ENCODE results near the gene SEC14L2. TPM values are rescaled to one million over a fixed set of nuclear protein-coding genes. Genes with fewer than 3 reads are reported as not detected.
"Not testable (repeated sequence)": the region's sequence is repeated elsewhere in the genome, so short reads cannot be mapped to it uniquely, and the experiment has no call there.

Gene SEC14L2
- total and polyA plus RNA-seq, 4 donors: 6.1 to 10.3 (median 8.0) TPM

DNA sequence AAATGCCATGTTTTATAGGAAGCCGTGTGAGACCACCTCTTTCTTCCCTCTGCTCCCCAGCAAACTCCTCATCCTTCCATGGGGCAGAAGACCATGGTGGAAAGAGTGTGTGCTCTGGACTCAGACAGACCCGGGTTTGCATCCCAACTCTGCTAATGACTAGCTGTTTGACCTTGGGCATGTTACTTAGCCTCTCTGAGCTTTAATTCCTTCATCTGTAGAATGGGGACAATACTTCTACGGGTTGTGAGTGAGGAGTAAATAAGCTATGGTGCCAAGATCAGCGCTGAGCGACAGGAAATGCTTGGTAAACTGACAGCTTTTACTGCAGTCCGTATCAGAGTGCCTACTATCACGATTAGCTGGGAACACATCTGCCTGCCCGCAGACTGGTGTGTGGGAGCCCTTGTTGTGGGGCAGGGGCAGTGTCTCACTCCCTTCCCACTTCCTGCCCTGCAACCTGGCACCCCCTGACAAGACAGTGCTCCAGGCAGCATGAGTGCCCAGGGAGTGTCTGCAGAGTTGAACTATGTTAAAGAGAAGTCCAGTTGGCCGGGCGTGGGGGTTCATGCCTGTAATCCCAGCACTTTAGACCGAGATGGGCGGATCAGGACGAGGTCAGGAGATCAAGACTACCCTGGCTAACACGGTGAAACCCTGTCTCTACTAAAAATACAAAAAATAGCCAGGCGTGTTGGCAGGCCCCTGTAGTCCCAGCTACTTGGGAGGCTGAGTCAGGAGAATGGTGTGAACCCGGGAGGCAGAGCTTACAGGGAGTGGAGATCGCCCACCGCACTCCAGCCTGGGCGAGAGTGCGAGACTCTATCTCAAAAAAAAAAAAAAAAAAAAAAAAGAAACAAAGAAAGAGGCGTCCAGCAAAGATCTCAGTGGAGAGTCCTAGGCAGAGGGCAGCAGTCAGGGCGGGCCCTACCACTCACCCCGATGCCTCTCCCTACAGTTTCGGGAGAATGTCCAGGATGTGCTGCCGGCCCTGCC, 2.2 kb downstream of the SEC14L2 start:
- DNase-seq (no peak), ATAC-seq (ENCODE audit: insufficient read depth, low FRiP score) (no peak)
- peaks cover 0 to 17% (median 2%) of the 10 kb centered on the region in 5 donors for H3K4me1 ChIP-seq (ENCODE audit: control insufficient read depth in 5 of 5, insufficient read depth in 5 of 5, low read length in 5 of 5)
- H3K9me3 ChIP-seq (ENCODE audit: control insufficient read depth in 4 of 4, insufficient read depth in 3 of 4, low read length in 3 of 4): no peaks in the 10 kb centered on the region
- peaks cover 0 to 3% (median 0%) of the 10 kb centered on the region in 3 donors for H3K27me3 ChIP-seq (ENCODE audit: control insufficient read depth in 3 of 3, insufficient read depth in 3 of 3, low read length in 2 of 3)
- WGBS, 2 donors: 62 to 72% methylated on average over 24 to 25 of the region's 25 CpGs
- H3K4me3 ChIP-seq: no peak overlapping the region
- H3K27ac ChIP-seq (ENCODE audit: low read depth in 1 of 2, low read length in 1 of 2): peak overlapping the region in 1 of 2 donors; percentile 20
- H3K36me3 ChIP-seq (ENCODE audit: control insufficient read depth in 4 of 4, insufficient read depth in 4 of 4, low read length in 4 of 4): no peaks in the 10 kb centered on the region
- TF ChIP-seq, protein P1, sequence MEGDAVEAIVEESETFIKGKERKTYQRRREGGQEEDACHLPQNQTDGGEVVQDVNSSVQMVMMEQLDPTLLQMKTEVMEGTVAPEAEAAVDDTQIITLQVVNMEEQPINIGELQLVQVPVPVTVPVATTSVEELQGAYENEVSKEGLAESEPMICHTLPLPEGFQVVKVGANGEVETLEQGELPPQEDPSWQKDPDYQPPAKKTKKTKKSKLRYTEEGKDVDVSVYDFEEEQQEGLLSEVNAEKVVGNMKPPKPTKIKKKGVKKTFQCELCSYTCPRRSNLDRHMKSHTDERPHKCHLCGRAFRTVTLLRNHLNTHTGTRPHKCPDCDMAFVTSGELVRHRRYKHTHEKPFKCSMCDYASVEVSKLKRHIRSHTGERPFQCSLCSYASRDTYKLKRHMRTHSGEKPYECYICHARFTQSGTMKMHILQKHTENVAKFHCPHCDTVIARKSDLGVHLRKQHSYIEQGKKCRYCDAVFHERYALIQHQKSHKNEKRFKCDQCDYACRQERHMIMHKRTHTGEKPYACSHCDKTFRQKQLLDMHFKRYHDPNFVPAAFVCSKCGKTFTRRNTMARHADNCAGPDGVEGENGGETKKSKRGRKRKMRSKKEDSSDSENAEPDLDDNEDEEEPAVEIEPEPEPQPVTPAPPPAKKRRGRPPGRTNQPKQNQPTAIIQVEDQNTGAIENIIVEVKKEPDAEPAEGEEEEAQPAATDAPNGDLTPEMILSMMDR (IDR thresholded peaks at IDR 0.05; ENCODE audit: control extremely low read depth, extremely low read depth): no peak
- H3K9ac ChIP-seq (ENCODE audit: insufficient read depth in 1 of 2, low read length in 2 of 2): no peak overlapping the region

DNA sequence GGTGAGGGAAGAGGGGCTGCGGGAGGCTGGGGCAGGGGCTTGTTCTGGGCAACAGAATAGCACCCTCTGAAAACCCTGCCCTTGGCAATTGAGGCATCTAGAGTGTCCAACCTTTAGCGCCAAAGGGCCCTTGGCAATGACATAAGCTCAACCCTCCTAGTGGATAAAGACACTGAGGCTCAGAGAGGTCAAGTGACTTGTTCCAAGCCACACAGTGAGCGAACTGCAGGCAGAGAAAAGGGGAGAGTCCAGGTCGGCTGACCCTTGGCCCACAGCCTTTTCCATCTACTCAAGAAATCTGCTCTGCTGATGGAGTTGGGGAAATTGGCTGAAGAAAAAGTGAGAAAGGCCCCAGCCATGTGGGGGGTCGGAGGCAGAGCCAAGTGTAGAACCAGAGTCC, 2.9 kb downstream of the SEC14L2 start:
- 91 to 94% methylated on average over 5 of the region's 5 CpGs for WGBS, 2 donors
- no peak for DNase-seq
- TF ChIP-seq, protein P1 (IDR thresholded peaks at IDR 0.05; ENCODE audit: control extremely low read depth, extremely low read depth): no peak
- ATAC-seq (ENCODE audit: insufficient read depth, low FRiP score): no peak
- Histone ChIP-seq H3K9ac (ENCODE audit: insufficient read depth in 1 of 2, low read length in 2 of 2) (no peak overlapping the region), H3K4me3 (no peak overlapping the region), H3K9me3 (ENCODE audit: control insufficient read depth in 4 of 4, insufficient read depth in 3 of 4, low read length in 3 of 4) (no peaks in the 10 kb centered on the region), H3K27ac (ENCODE audit: low read depth in 1 of 2, low read length in 1 of 2) (no peak overlapping the region), H3K4me1 (ENCODE audit: control insufficient read depth in 5 of 5, insufficient read depth in 5 of 5, low read length in 5 of 5) (peaks cover 0 to 17% (median 2%) of the 10 kb centered on the region in 5 donors), H3K36me3 (ENCODE audit: control insufficient read depth in 4 of 4, insufficient read depth in 4 of 4, low read length in 4 of 4) (no peaks in the 10 kb centered on the region), H3K27me3 (ENCODE audit: control insufficient read depth in 3 of 3, insufficient read depth in 3 of 3, low read length in 2 of 3) (peaks cover 0 to 3% (median 0%) of the 10 kb centered on the region in 3 donors)

DNA sequence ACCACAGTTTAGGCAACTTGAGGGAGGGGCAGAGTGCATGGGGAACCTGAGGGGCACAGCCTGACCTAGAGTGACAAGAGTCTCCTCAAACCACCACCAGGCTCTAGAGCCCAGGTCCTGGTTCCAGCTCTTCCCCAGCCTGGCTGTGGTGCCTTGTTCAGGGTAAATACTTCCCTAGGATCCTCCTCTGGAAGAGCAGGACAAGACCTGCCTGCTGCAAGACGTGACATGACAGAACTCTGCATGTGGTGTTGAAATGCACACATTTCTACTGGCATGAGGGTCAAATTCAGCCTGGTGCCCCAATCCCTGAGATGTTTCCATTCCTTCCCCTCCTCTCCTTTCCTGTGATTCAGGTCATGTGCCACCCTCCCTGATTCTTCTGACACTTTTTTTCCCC, 3.3 kb downstream of the SEC14L2 start:
- H3K4me3 ChIP-seq: no peak overlapping the region
- H3K27ac ChIP-seq (ENCODE audit: low read depth in 1 of 2, low read length in 1 of 2): no peak overlapping the region
- 50 to 68% methylated on average over 1 of the region's 1 CpG for WGBS, 2 donors

DNA sequence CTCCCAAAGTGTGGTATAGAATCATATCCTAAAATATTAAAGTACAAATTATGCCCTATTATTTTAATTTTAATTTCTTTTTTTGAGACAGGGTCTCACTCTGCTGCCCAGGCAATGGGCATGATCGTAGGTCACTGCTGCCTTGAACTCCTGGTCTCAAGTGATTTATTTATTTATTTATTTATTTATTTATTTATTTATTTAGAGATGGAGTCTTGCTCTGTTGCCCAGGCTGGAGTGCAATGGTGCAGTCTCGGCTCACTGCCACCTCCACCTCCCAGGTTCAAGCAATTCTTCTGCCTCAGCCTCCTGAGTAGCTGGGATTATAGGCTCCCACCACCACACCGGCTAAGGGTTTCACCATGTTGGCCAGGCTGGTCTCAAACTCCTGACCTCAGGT, 4.2 kb downstream of the SEC14L2 start:
- H3K9me3 ChIP-seq (ENCODE audit: control insufficient read depth in 4 of 4, insufficient read depth in 3 of 4, low read length in 3 of 4): not testable (repeated sequence)

More for the DNA sequence above, 3.3 kb downstream of the SEC14L2 start:
- Histone ChIP-seq H3K36me3 (ENCODE audit: control insufficient read depth in 4 of 4, insufficient read depth in 4 of 4, low read length in 4 of 4) (no peaks in the 10 kb centered on the region), H3K27me3 (ENCODE audit: control insufficient read depth in 3 of 3, insufficient read depth in 3 of 3, low read length in 2 of 3) (peaks cover 0 to 3% (median 0%) of the 10 kb centered on the region in 3 donors), H3K9ac (ENCODE audit: insufficient read depth in 1 of 2, low read length in 2 of 2) (no peak overlapping the region), H3K4me1 (ENCODE audit: control insufficient read depth in 5 of 5, insufficient read depth in 5 of 5, low read length in 5 of 5) (peaks cover 0 to 17% (median 2%) of the 10 kb centered on the region in 5 donors), H3K9me3 (ENCODE audit: control insufficient read depth in 4 of 4, insufficient read depth in 3 of 4, low read length in 3 of 4) (no peaks in the 10 kb centered on the region)
- no peak for ATAC-seq (ENCODE audit: insufficient read depth, low FRiP score)
- DNase-seq: no peak
- TF ChIP-seq, protein P1 (IDR thresholded peaks at IDR 0.05; ENCODE audit: control extremely low read depth, extremely low read depth): no peak

More for the DNA sequence above, 4.2 kb downstream of the SEC14L2 start:
- H3K27ac ChIP-seq (ENCODE audit: low read depth in 1 of 2, low read length in 1 of 2); DNase-seq; H3K27me3 ChIP-seq (ENCODE audit: control insufficient read depth in 3 of 3, insufficient read depth in 3 of 3, low read length in 2 of 3); ATAC-seq (ENCODE audit: insufficient read depth, low FRiP score); H3K36me3 ChIP-seq (ENCODE audit: control insufficient read depth in 4 of 4, insufficient read depth in 4 of 4, low read length in 4 of 4); H3K4me3 ChIP-seq; H3K9ac ChIP-seq (ENCODE audit: insufficient read depth in 1 of 2, low read length in 2 of 2): not testable (repeated sequence)
- WGBS, 2 donors: 95 to 96% methylated on average over 3 of the region's 3 CpGs
- H3K4me1 ChIP-seq (ENCODE audit: control insufficient read depth in 5 of 5, insufficient read depth in 5 of 5, low read length in 5 of 5): peaks cover 0 to 17% (median 2%) of the 10 kb centered on the region in 5 donors

Measured in lung (tissue), 12 donors.